CD1c-positive myeloid dendritic cell (primary cell): ENCODE measurements around the gene FKBP8.
"Not testable (repeated sequence)": the region's sequence is repeated elsewhere in the genome, so short reads cannot be mapped to it uniquely, and the experiment has no call there.

Experiments
- DNase-seq: peaks from one replicate; pipeline ENCODE4 v3.0.0-alpha.2; 2016; ENCODE audit errors: extremely low spot score

Gene FKBP8

DNA sequence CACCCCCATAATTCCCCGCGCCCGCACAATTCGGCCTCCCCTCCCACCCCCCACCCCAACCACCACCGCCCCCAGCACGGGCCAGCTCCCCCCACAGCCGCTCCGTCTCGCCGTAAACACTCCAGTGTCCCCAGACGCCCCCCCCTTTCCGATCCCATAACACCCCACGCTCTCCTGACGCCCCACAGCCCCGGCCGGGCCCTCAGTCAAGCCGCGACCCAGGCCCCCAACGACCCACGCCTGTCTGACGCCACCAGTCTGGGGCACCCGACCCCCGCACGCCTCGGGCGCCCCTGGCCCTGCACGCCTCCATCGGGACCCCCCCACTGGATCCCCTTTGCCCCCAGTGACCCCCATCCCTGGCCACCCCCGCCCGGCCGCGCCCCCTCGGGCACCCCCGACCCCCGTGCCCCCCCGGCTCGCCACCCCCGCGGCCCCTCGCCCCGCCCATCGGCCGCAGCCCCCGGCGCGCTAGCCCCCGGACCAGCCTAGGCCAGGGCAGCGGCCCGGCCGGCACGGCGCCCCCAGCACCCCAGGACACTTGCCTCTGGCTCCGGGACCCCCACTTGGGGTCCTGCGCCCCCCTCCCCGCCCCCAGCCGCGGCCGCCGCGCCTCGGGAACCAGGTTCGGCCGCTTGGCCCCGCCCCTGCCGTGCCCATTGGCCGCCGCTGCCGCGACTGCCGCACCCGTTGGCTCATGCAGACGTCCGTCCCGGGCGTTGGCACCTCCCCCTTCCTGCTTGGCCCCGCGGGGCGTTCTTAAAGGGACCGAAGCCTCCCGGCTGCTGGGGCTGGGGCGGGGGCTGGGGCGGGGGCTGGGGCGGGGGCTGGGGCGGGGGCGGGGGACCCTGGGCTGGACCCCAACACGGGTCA lies at the start of gene FKBP8:
TSS of gene FKBP8 (minus strand) at position 633 of the 873 bp plus-strand sequence. CDS start 1,603 bp downstream, outside the sequence.
- peak; percentile 93 for DNase-seq

DNA sequence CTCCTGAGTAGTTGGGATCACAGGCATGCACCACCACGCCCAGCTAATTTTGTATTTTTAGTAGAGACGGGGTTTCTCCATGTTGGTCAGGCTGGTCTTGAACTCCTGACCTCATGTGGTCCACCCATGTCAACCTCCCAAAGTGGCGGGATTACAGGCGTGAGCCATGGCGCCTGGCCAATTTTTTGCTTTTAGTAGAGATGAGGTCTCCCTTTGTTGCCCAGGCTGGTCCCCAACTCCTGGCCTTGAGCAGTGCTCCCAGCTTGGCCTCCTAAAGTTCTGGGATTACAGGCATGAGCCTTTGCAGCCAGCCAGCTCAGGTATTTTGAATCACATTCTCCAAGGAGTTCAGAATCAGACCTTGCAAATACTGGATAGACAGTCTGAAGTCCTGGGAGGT lies 49.4 kb upstream of the FKBP8 start:
- DNase-seq: not testable (repeated sequence)

DNA sequence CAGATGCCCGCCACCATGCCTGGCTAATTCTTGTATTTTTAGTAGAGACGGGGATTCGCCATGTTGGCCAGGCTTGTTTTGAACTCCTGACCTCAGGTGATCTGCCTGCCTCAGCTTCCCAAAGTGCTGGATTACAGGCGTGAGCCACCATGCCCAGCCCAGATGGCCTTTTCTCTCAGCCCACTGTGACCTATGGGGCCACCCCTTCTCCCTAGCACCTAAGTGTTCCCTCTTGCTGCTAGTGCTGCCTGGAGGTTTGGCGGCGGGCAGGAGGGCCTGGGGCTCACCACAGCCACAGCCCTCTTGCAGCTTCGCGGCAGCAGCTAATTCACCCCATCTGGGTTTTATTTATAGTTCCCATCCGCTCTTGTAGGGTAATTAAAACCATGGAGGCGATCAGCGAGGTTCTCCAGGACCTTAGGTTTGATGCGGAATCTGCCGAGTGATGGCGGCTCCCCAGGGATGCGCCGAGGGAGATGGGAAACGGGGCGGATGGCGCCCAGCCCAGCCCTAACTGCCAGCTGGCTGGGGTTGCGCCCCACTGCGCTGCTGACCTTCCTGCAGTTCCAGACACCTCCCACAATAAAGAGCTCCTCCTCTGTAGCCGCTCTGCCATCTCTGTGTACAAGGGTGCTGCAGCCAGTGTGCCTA lies 48.5 kb upstream of the FKBP8 start:
- DNase-seq: no peak

DNA sequence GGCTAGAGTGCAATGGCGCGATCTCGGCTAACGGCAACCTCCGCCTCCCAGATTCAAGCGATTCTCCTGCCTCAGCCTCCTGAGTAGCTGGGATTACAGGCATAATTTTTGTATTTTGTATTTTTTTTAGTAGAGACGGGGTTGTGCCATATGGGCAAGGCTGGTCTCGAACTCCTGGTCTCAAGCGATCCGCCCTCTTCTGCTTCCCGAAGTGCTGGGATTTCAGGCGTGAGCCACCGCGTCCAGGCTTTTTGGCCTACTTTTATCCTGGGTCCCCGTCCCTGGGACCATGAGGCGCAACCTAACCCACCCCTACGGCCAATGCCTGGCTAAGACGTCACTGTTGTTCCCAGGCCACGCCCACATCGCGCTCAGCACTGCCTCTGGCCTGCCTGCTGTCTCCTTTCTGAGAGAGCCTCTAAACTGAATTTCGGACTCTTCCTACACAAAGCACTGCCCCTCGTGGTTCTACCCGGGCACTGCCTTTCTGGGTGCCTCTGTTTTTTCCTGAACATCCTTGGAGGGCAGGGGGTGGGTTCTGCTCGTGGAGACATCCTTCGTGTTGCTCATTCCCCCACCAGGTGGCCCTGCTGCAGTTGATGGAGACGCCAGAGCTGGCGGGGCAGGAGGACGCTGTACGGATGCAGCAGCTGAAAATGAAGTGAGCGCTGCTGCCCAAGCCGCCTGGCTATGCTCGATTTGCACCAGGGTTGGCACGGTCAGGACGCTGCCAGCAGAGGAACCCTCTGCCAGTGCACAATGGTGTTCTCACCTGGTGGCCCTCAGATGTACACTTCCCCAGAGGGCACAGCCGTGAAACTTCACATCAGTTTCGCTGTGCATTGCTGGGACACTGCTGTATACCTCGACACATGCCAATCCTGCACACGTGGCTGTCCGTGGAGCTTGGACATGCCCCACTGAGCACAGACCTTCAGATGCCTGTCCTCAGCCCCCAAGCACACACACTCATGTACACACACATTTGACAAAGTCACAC lies 47.2 kb upstream of the FKBP8 start:
- DNase-seq: peak; percentile 10

DNA sequence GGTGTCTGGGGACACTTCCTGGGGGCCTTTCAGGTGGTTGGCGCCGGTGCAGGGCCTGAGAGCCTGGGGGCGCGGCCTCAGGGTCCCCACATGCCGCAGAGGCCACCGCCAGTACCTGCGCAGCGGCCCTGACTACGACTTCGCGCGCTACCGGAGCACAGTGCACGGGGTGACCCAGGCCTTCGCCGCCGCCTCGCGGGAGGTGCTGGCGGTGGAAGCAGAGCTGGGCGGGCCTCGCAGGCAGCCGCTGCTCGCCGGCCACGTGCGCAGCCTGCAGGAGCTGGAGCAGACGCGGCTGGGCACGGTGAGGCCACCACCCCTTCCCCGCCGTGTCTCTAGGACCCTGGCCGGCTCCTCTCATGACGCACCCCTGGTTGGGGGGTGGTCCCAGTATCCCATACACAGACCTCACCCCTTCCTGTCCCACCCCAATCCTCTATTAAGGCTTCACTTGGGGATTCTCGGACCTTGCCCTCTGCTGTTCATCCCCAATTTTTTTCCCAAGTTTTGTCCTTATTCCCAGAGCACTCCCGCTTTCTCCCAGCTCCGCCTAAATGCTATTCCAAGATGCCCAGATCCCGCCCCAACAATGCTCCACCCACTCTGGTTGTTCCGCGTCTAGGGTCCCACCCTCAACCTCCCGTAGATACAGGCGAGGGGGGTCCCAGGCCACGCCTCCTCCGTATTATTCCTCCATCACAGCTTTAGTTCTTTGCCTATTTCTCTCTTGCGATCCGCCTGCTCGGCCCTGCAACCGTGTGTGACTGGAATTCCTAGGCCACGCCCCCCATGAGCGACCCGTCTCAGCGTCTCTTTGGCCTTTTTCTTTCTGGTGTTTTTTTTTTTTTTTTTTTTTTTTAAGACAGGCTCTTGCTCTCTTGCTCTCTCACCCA lies 46.3 kb upstream of the FKBP8 start:
- peak; percentile 74 for DNase-seq

DNA sequence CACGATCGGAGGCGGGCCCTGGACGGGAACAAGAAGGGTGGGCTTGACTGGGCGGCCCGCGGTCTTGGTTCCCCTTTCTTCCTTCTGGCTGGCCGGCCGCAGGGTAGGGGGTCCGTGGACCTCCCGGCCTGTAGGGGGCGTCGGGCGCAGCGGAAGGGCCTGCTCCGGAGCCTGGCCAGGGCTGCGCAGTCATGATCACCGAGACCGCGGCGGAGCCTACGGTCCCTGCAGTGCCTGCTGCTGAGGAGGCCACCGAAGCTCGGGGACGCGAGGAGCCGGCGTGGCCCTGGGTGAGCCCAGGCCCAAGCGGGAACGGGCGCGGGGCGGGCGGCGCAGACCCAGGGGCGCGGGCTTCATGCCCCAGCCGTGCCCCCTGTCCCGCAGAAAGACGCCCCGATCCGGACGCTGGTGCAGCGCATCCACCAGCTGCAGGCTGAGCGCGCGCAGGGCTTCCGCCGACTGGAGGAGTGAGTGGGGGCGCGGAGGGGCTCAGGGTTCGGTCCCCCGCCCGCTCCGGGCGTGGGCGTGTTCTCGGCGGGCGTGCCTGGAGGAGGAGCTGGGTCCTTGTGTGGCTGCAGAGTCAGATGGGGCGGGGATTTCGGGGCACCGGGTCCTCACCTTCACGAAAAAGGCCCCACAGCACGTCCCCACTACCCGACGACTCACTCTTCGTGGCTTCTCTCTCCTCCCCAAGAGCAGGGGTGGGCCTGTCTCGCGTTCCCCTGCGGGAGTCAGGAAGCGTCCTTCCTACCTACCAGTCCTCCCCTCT lies 45.4 kb upstream of the FKBP8 start, which contains the start of gene REX1BD:
TSS of gene REX1BD (plus strand) at position 188 of the 769 bp plus-strand sequence. CDS start at position 192, 4 bp downstream.
- DNase-seq: peak; percentile 79

DNA sequence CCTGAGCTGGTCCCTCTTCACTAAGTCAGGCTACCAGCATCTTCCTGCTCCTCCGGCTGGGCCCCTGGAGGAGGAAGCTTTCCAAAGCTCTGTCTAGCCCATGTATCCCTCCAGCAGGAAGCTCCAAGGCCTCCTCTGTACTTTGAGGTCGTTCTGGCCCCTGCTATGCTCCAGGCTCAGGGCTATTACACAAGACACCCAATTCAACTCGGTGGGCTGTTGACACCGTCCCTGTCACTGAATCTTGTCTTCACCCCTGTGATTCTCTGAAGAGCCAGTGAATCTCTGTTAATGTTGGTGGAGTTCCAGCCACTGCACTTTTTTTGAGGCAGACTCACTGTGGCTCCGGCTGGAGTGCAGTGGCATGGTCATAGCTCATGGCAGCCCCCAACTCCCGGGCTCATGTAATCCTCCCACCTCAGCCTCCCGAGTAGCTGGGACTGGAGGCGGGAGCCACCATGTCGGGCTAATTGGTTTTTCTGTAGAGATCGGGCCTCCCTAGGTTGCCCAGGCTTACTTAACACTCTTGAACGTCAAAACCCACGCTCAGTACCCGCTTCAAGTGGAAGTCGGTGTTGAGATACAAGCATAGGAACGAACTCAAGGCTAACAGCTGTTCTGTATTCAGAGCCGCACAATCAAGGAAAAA lies 44.7 kb upstream of the FKBP8 start:
- no peak for DNase-seq

DNA sequence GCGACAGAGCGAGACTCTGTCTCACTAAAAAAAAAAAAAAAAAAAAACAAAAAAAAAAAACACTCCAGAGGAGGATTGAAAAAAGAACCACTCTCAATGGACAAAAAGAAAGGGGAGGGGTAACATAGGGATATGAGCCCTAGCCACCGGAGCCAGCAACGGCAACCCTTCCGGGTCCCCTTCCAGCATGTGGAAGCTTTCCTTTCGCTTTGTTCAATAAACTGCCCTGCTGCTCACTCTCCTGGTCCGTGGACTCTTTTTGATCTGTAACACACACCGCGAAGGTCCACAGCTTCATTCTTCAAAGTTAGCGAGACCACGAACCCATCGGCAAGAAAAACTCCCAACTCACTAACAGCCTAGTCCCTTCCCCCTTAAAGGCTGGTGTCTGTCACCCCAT lies 44.2 kb upstream of the FKBP8 start:
- DNase-seq: no peak

DNA sequence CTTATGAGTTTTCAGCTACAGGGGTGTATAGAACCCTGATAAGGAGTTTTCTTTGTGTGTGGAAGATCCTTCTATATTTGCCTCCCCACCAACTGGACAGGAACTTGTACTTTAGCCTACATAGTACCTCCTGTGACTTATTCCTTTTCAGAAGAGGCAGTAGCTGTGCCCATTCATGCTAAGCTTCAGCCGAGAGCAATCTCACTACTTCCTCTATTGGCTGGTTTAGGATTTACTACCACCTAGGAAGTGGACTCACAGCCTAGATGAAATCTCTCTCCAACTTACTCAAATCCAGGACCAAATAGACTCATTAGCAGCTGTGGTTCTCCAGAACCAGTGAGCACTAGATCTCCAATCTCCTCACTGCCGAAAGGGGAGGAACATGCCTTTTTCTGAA lies 42.9 kb upstream of the FKBP8 start:
- DNase-seq: peak; percentile 79

DNA sequence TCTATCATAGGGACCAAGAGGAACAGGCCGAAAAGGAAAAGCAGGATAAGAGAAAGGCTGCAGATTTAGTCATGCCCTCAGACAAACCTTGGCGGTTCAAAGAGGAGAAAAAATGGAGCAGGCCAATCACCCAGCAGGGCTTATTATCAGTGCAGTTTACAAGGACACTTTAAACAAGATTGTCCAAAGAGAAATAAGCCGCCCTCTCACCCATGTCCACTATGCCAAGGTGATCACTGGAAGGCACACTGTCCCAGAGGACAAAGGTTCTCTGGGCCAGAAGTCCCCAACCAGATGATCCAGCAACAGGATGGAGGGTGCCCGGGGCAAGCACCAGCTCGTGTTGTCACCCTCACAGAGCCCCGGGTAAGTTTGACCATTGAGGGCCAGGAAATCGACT lies 36.9 kb upstream of the FKBP8 start:
- no peak for DNase-seq

DNA sequence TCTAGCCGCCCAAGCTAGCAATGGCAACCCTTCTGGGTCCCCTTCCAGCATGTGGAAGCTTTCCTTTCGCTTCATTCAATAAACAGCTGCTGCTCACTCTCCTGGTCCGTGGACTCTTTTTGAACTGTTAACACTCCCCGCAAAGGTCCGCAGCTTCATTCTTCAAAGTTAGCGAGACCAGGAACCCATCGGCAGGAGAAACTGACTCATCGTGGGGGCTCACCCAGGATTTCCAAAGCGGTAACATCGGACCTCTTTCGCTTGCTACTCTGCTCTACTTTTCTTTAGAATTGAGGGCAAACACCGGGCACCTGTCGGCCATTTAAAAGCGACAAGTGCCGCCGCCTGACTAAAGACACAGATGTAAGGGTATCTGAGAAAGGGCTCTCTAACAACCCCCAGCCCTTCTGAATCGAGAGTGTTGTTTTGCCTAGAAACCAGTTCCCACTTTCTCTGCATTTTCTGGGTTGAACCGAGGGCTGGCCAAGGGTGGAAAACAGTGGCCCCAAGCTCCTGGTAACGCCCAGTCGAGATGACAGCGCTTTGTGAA lies 34.1 kb upstream of the FKBP8 start:
- no peak for DNase-seq

DNA sequence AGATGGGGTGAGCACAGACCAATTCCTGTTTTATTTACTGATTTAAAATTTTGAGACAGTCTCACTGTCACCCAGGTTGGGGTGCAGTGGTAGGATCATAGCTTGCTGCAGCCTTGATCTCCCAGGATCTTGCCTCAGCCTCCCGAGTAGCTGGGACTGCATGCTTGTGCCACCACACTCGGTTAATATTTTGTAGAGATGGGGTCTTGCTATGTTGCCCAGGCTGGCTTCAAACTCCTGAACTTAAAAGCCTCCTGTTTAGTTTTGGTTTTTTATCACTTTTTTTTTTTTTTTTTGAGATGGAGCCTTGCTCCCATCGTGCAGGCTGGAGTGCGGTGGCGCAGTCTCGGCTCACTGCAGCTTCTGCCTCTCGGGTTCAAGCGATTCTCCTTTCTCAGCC lies 33.0 kb upstream of the FKBP8 start:
- DNase-seq: no peak

DNA sequence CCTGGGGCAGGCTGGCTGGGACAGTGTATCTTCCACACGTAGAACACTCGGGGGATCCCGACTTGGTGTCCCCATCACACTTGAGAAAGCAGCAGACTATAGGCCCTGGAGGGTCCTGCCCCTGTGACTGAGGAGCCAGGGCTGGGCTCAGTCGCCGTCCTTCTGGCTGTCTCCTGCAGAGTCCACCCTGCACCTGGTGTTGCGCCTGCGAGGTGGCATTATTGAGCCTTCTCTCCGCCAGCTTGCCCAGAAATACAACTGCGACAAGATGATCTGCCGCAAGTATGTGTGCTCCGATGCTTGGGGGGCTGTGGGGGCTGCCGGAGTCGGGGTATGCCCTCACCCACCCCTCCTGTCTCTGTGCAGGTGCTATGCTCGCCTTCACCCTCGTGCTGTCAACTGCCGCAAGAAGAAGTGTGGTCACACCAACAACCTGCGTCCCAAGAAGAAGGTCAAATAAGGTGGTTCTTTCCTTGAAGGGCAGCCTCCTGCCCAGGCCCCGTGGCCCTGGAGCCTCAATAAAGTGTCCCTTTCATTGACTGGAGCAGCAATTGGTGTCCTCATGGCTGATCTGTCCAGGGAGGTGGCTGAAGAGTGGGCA lies 31.4 kb upstream of the FKBP8 start:
- no peak for DNase-seq

DNA sequence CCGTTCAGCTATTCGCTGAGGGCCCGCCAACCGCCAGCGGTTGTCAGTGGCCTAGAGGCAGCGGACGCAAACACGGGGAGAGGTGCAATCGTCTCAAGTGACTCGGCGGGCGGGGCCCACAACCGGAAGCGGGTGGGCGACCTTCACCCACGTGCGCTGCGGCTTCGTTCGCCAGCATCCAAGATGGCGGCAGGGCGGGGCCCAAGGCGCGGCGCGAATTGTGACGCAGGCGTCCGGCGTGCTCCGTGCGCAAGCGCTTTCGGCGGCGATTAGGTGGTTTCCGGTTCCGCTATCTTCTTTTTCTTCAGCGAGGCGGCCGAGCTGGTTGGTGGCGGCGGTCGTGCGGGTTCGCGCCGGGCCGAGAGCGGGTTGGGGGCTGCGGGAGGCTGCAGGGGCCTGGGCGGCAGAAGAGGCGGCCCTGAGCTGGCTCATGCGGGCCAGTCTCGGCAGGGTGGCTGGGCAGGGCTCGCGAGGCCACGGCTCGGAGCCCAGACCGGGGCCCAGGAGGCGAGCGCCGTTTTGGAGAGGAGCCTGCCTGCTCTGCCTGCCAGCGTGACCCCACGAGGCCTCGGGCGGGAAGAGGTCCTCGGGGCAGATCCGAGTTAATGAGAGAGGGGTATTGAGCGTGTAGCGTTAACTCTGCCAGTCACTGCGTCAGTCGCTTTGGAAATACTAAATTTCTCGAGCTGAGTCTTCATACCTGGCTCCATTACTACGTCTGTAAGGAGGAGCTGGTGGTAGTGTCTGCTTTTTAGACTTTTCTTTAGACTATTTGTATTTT lies 28.4 kb upstream of the FKBP8 start, which contains the start of gene UBA52:
TSS of gene UBA52 (plus strand) at position 294 of the 781 bp plus-strand sequence. CDS start 1,444 bp downstream, outside the sequence.
- DNase-seq: peak; percentile 100

DNA sequence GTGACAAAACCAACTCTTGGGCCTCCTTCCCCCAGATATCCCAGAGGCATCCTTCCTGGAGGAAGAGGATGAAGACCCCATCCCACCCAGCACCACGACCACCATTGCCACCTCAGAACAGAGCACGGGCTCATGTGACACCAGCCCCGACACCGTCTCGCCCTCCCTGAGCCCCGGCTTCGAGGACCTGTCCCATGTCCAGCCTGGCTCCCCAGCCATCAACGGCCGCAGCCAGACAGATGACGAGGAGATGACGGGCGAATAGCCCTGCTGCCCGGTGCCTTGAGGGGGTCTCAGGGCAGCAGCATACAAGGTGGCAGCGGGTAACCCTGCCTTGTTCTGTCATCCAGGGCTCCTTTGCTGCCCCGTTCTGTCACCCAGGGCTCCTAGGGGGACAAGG lies 25.0 kb upstream of the FKBP8 start:
- no peak for DNase-seq

DNA sequence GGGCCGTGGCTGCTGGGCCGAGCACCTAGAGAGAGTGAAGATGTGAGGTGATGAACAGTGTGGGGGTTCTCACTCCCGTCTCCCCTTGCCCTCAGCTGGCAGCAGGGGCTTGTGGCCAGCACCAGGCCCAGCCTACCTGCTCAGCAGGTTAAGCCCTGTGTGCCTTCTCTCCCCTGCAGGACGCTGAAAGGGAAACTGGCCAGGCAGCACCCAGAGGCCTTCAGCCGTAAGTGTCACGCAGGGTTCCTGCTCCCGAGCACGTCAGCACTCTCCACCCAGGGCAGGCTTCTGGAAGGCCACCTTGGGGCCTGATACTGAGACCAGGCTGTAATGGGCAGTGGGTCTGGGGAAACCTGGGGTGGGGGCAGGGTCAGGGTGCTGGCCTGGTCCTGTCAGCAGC lies 23.6 kb upstream of the FKBP8 start:
- DNase-seq: no peak

DNA sequence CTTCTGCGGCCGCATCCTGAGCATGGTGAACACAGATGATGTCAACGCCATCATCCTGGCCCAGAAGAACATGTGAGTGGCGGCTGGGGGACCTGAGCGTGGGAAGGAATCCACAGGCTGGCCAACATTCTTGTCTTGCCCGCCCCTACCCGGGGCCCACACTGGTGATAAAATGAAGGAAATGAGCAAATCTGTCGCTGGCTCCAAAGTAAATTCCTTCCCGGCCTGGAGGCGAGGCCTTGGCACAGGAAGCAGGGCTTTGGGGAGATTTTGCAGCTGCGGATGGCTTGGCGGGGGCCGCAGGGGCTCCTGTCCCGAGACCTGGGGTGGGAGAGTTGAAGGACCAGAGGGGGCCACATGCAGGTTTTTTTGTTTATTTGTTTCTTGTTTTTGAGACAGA lies 18.7 kb upstream of the FKBP8 start:
- DNase-seq: no peak

DNA sequence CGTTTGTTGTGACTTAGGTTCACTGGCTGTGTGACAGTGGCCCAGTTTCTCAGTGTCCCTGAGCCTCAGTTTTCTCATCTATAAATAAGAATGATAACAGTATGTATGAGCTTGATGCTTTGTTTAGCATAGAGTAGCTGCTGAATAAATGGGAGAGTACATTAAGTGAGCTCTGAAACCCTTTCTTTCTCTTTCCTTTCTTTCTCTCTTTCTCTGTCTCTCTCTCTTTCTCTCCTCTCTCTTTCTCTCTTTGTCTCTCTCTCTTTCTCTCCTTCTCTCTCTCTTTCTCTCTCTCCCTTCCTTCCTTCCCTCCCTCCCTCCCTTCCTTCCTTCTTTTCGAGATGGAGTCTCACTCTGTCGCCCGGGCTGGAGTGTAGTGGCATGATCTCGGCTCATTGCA lies 16.3 kb upstream of the FKBP8 start:
- no peak for DNase-seq
